NT2/D1 (cell line): ENCODE measurements around the gene KLC1.

Experiments
- SUZ12 ChIP-seq: IDR thresholded peaks from 2 replicates; pipeline ENCODE4 v1.6.1; 2011; ENCODE audit not compliant: insufficient read length, insufficient read depth; ENCODE audit errors: extremely low read depth
- YY1 ChIP-seq: IDR thresholded peaks from 2 replicates; pipeline ENCODE4 v1.6.1; 2011; ENCODE audit not compliant: insufficient read length, insufficient read depth
- ZNF274 ChIP-seq: IDR thresholded peaks from 2 replicates; pipeline ENCODE4 v1.6.1; 2011; ENCODE audit warnings: mild to moderate bottlenecking, low read depth, low read length

- TF ChIP-seq ZNF274 (no peak), SUZ12 (no peak), YY1 (no peak)
Observed at GRCh38 chr14:103740991-103741689, 112.1 kb downstream of the KLC1 start.
